GM18502 (cell line): ENCODE data around the gene PGD.
"Not testable (repeated sequence)": the region's sequence is repeated elsewhere in the genome, so short reads cannot be mapped to it uniquely, and the experiment has no call there.

ENCODE experiments used
- ATAC-seq: cut with Tn5 transposase; IDR thresholded peaks from one replicate; pipeline ENCODE4 v1.9.1; 2021; ENCODE audit warnings: mild to moderate bottlenecking; ENCODE audit not compliant: unreplicated experiment, poor library complexity

The PGD gene

DNA sequence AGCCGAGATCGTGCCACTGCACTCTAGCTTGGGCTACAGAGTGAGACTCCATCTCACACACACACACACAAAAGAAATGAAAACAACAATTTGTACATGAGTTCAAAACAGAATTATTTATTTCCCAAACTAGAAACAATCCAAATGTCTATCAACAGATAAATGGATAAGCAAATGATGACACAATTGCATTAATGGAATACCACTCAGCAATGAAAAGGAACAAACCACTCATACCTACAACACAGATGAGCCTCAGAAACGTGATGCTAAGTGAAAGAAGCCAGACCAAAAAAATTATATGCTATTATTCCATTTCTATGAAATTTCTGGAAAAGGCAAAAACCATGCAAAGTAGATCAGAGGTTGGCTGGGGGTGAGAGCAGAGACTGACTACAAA lies 2.0 kb upstream of the PGD start:
- no peak for ATAC-seq

DNA sequence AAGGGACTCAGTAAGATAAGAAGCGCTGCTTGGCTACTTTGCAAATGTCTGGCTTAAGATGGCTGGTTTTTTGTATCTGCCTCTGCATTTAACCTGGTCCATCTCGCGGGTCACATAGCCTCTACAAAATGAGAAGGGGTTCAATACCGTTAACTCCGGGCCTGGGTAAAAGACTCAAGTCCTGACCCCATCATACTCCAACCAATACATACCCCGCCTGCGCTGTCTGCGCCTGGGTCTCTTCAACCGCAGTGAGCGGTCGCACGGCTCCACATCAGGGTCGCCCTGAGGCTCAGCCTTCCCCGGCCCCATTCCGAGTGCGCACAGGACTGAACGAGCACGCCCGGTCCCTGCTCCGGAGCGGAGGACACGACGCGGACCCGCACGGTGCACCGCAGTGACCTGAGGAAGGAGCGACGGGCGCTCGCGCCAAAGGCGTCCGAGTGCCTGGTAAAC lies 558 bp upstream of the PGD start:
- no peak for ATAC-seq

DNA sequence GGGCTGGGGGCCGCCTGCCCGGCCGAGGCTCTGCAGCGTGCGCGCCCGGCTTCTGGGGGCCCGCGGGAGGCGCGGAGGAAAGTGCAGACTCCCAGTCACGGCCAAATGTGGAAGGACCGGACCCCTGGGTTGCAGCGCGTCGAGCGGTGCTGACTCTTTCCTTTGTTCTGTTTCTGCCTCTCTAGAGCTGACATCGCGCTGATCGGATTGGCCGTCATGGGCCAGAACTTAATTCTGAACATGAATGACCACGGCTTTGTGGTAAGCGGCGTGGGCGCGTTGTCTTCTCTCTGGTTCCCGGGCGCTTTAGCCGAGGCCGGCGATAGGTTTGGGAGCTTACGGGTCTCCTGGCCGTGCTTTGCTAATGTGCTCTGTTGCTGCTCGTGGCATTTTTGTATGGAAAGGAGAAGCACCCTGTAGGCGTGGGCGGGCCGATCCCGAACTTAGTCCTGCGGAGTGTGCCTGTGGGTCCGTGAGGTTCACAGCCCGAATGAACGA lies 629 bp downstream of the PGD start:
- no peak for ATAC-seq

DNA sequence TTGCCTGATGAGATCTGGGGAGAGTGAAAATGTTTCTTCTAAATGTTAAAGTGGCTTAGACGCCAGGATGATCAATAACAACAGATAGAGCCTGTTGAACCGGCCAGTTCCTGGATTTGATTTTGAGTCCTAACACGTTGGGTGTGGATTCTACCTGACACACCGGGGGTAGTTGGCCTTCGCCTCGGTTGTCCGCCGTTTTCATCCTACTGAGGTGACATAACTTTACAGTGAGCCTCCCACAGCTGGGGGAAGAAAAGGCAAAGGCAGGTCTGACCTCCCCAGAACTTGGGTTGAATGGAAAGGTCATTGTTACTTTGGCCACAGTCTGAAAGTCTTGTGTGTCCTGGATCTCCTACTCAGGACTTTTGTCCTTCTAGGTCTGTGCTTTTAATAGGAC lies 1.1 kb downstream of the PGD start:
- no peak for ATAC-seq

DNA sequence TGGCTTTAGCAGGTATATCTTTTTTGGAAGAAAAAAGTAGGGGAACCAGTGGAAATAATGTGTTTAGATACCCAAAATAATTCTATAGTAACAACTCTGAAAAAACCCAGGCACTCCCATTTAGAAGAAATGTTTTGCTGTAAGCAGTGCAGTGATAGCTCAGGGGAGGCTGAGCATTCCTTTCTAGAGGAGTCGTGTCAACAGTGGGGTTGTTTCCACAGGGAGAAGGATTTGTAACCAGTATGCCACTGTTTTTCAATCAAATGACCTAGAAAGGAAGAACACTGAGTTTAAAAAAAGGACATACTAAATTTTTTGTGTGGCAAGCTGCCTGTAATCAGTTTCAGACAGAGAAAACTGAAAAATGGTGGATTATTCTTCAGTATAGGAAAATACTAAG lies 2.4 kb downstream of the PGD start:
- no peak for ATAC-seq

DNA sequence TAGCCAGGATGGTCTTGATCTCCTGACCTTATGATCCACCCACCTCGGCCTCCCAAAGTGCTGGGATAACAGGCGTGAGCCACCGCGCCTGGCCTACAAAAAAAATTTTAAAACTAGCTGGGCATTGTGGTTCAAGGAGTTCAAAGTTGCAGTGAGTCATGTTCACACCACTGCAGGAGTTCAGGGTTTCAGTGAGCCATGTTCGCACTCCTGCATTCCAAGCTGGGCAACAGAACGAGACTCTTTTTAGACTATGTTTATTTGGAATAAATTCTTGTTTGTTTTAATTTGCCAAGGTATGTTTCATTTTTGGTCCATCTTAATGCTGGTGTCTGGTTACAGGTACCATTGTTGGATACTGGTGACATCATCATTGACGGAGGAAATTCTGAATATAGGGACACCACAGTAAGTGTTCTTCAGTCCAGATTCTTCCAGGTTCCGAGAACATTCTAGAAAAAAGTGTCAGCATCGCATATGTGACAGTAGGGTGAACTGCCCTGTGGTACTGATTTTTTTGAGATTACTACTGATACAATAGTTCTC lies 3.9 kb downstream of the PGD start:
- ATAC-seq: no peak

DNA sequence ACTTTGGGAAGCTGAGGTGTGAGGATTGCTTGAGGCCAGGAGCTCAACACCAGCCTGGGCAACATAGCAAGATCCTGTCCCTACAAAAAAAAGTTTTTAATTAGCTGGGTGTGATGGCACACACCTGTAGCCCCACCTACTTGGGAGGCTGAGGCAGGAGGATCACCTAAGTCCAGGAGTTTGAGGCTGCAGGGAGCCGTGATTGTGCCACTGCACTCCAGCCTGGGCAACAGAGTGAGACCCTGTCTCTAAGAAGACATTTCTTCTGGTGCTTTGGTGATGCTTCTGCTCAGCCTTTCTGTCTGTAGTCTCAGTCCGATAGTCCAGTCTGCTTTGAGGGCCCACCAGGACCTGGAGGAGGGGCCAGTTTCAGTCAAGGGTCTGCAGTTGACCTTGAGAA lies 8.3 kb downstream of the PGD start:
- ATAC-seq: no peak

DNA sequence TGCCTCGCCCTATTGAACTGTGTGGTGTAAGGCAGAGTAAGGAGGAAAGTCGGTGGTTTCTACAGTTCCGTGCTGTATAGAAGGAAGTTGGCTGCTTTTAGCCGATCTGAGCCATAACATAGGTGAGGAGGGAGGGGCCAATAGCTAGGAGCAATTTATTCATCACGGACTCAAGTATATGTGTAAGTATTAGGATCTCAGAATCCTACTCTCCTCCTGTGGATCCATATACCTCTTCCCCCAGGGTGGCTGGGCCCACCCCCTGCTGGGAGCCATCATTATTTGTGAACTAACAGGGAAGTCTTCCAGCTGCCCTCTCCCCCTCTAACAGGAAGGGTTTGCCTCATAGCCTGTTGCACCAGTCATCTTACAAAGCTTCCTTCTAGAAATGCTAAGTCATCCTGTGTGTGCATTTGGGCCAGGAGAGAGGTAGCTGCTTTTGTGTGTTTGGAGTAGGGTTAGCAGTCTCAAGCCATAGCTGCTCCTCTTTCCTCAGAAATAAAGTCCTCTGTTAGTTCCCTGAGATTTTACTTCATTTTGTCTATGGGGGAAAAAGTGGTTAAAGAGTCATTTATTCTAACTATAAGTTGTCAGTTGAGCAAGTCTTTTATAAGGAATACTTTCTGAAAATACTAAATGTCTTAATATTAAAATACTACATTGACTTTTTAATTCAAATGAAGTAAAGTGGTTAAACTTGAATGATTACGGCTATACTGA lies 16.5 kb downstream of the PGD start:
- ATAC-seq: no peak

DNA sequence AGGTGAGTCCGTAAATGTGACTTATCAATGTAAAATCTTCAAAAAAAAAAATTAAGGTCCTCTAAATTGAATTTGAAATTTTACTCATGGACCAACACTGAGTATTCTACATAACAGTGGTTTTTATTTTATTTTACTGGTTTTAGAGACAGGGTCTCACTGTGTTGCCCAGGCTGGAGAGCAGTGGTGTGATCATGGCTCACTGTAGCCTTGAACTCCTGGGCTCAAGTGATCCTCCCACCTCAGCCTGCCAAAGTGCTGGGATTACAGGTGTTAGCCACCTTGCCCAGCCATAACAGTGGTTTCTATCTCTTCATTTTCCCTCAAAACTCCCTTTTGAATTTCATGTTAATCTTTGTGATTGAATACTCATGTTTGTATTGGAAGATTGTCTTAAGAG lies 17.1 kb downstream of the PGD start:
- not testable (repeated sequence) for ATAC-seq

DNA sequence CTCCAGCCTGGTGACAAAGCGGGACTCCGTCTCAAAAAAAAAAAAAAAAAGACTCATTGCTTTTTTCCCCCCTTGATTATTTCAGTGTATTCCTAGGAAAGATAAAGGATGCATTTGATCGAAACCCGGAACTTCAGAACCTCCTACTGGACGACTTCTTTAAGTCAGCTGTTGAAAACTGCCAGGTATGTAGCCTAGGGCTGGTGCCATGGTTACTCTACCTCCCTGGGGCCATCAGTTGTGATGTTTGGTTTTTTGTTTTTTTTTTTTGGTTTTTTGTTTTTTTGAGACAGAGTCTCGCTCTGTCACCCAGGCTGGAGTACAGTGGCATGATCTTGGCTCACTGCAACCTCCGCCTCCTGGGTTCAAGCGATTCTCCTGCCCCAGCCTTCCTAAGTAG lies 19.9 kb downstream of the PGD start:
- not testable (repeated sequence) for ATAC-seq

DNA sequence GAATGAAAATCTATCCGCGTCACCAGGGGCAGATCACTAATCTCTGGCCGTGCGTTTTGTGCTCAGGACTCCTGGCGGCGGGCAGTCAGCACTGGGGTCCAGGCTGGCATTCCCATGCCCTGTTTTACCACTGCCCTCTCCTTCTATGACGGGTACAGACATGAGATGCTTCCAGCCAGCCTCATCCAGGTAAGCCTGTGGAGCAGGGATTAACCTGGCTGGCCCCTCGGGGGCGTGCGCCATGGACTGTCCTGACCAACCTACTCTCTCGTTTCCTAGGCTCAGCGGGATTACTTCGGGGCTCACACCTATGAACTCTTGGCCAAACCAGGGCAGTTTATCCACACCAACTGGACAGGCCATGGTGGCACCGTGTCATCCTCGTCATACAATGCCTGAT lies 20.5 kb downstream of the PGD start:
- ATAC-seq: no peak

DNA sequence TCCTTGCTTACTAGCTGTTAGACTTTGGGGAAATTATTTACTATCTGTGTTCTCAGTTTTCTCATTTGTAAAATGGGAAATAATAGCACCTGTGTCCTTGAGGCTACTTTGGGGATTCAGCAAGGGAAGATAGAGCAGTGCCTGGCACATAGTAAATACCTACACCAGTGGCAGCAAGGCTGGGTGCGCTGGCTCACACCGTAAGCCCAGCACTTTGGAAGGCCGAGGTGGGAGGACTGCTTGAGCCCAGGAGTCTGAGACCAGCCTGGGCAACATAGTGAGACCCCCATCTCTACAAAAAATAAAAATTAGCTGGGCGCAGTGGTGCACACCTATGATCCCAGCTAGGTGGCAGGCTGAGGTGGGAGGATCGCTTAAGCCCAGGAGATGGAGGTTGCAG lies 22.8 kb downstream of the PGD start:
- ATAC-seq: no peak

DNA sequence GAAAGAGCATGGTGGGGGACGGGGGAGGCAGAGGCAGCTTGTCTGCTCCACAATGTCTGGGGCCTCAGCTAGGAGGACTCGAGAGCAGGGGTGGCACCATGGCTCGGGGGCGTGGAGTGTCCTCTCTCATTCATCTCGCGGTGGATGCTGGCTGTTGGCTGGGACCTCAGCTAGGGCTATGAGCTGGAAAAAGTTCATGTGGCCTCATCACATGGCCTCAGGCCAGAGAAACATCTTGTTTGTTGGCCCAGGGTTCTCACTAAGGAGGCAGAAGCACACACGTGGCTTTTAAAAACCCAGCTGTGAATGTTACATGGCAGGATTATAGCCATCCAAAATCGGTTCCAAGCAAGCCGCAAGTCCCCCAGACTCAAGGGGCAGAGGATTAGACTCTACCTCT lies 25.2 kb downstream of the PGD start:
- ATAC-seq: no peak

DNA sequence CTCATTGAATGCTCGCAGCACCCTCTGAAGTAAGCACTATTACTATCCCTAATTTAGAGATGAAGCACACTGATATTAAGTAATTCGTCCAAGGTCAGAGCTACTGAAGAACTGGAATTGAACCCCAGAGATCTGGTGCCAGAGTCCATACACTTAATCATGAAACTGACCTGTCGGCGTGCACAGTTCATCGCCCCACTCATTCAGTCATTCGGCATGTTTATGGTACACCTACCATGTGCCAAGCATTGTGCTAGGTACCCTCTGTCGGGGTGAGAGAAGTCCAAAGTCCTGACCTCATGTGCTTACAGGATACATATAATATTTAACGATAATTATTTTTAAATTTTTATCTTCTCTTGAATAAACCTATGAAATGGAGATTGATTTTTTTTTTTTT lies 25.8 kb downstream of the PGD start:
- no peak for ATAC-seq

DNA sequence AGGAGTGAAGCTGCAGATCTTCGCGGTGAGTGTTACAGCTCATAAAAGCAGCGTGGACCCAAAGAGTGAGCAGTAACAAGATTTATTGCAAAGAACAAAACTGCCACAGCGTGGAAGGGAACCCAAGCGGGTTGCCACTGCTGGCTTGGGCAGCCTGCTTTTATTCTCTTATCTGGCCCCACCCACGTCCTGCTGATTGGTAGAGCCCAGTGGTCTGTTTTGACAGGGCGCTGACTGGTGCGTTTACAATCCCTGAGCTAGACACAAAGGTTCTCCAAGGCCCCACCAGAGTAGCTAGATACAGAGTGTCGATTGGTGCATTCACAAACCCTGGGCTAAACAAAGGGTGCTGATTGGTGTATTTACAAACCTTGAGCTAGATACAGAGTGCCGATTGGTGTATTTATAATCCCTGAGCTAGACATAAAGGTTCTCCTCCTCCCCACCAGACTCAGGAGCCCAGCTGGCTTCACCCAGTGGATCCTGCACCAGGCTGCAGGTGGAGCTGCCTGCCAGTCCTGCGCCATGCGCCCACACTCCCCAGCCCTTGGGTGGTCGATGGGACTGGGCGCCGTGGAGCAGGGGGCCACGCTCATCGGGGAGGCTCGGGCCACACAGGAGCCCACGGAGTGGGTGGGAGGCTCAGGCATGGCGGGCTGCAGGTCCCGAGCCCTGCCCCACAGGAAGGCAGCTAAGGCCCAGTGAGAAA lies 27.1 kb downstream of the PGD start:
- ATAC-seq: not testable (repeated sequence)

DNA sequence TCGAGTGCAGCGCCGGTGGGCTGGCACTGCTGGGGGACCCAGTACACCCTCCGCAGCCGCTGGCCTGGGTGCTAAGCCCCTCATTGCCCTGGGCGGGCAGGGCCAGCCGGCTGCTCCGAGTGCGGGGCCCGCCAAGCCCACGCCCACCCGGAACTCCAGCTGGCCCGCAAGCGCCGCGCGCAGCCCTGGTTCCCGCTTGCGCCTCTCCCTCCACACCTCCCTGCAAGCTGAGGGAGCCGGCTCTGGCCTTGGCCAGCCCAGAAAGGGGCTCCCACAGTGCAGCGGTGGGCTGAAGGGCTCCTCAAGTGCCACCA lies 27.6 kb downstream of the PGD start:
- not testable (repeated sequence) for ATAC-seq

DNA sequence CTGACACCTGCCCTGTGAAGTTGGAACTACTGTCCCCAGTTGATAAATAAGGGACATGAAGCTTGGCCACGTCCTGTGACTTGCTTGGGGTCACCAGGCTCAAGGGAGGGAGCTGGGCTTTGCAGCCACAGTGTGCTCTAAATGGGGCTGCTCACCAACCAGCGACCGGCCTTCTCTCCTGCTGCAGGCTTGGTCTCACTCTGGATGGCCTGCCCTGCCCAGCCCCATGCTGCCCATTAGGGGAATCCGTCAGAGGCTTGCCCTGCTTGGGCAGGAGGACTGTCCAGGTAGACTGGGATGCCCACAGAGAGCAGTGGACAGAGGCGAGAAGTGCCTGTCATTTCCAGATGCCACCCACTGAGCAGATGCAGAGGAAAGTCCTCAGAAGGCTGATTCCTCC lies 30.1 kb downstream of the PGD start:
- no peak for ATAC-seq

DNA sequence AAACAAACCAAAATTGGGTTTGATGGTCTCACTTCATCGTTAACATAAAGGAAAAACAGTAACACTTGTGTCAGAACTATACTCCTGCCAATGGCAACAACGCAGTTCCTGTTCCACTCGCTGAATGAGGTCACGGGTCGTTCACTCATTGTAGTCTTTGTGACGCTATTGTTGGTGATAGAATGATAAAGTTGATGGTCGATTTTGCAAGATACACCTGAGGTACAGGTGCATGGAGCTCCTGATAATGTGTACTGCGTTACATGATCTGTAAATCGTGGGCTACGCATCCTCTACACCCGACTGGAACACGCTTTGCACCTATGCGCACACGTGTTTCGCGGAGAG lies 31.0 kb downstream of the PGD start:
- ATAC-seq: peak; percentile 12

DNA sequence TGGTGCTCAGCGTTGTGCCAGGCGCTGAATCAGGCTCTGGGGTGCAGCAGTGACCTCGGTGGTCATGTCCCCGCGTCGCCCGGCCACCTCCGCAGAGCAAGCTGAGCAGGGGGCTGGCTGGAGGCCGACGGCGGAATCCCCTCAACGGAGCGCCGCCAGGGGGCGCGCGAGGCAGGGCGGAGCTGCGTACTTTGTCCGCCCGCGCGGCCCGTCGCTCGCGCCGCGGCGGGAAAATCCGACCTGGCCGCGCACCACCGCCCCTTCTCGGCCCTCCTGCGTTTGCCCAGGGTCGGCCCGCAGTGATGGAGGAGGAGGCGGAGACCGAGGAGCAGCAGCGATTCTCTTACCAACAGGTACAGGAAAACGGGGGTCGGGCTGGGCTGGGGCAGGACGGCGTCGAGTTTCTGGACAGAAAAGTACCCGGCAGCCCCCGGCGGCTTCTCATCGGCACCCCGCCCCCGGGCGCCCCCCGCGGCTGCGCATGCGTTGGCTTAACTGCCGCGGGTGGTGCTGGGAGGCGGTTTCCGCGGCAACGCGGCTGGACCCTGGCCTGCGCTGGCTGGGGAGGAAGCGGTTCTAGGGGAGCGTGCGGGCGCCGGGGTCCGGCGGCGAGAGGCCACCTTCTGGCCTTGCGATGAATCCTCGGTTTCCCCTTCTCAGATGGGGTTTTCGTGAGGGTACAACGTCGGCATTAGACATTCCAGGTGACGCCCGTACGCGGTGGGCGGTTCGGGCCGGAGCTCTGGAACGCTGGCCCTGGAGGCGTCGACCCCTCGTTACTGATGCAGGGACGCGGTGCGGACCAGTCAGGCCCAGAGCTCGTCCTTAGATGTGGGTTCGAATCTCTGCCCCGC lies 31.6 kb downstream of the PGD start, which contains the start of gene CENPS:
Gene CENPS, plus strand, starts transcription at position 218 of the 854 bp plus-strand sequence. Its CDS starts 85 bp downstream, at position 303.
- peak; percentile 82 for ATAC-seq

DNA sequence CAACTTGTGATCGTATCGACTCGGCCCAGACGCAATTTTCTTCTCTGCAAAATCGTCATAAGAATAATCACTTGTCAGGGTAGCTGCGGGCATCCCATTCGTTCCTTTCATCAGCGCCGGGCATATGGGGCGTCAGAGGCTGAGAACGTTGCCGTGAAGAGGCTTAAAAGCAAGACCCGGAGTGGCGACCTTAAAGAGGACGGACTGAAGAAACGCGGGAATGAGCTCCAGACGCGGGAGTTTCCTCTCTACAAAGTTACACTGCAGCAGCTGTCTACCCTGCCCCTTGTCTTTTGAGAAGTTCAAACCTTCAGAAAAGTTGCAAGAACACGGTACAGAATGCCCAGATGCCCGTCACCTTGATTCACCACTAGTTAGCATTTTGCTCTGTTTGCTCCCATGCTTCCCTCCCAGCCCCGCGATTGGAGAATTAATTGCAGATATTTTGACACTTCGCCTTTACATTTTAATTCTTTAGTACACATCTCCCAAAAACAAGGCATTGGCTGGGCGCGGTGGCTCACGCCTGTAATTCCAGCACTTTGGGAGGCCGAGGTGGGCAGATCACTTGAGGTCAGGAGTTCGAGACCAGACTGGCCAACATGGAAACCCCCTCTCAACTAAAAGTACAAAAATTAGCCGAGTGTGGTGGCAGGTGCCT lies 32.3 kb downstream of the PGD start:
- no peak for ATAC-seq
